Upper lobe of left lung (tissue), 6 donors: Measurements from ENCODE around the gene GUF1. TPM values are rescaled to one million over a fixed set of nuclear protein-coding genes. Genes with fewer than 3 reads are reported as not detected.

Experiments
- ATAC-seq, 2 donors: fragments of 200-7000 bp; cut with Tn5 transposase; one replicate each; pipeline ENCODE4 v1.9.1; 2022; ENCODE audit warnings: mild to moderate bottlenecking in 2 of 2, moderate library complexity in 2 of 2; ENCODE audit not compliant: low FRiP score in 2 of 2
- DNase-seq, 2 donors: peaks; one replicate each; pipeline ENCODE4 v3.0.0-alpha.2; 2019 to 2020
- H3K27ac ChIP-seq, 4 donors: fragments of 200-600 bp; sonication (generic); one replicate each; pipeline ENCODE4 v1.5.1; 2016 to 2019
- H3K27me3 ChIP-seq, 4 donors: fragments of 200-600 bp; sonication (generic); one replicate each; pipeline ENCODE4 v1.5.1; 2017 to 2019
- H3K36me3 ChIP-seq, 4 donors: fragments of 200-600 bp; sonication (generic); one replicate each; pipeline ENCODE4 v1.5.1; 2016 to 2019
- H3K4me1 ChIP-seq, 4 donors: fragments of 200-600 bp; sonication (generic); one replicate each; pipeline ENCODE4 v1.5.1; 2018 to 2019
- H3K4me3 ChIP-seq, 4 donors: fragments of 200-600 bp; sonication (generic); one replicate each; pipeline ENCODE4 v1.5.1; 2017 to 2019; ENCODE audit warnings: mild to moderate bottlenecking in 2 of 4, moderate library complexity in 1 of 4
- H3K9me3 ChIP-seq, 4 donors: fragments of 200-600 bp; sonication (generic); one replicate each; pipeline ENCODE4 v1.5.1; 2018 to 2019
- CTCF ChIP-seq, 6 experiments: fragments of 450-650 bp in 4 of 6; fragments of 200-600 bp in 2 of 6; sonication (generic) in 2 of 6; IDR thresholded peaks; one replicate each; pipeline ENCODE4 v1.5.1; 2016 to 2019; ENCODE audit warnings: antibody characterized with exemption in 6 of 6
- EP300 ChIP-seq, 4 donors: sonication (generic); formaldehyde crosslinking; IDR thresholded peaks; one replicate each; pipeline ENCODE4 v1.5.1; 2017; ENCODE audit warnings: antibody characterized with exemption in 4 of 4, control low read depth in 2 of 4
- POLR2A ChIP-seq, 4 donors: fragments of 450-650 bp; IDR thresholded peaks; one replicate each; pipeline ENCODE4 v1.5.1; 2016 to 2017; ENCODE audit warnings: antibody characterized with exemption in 4 of 4, mild to moderate bottlenecking in 2 of 4
- POLR2AphosphoS5 ChIP-seq, 2 donors: sonication (generic); formaldehyde crosslinking; IDR thresholded peaks; one replicate each; pipeline ENCODE4 v1.5.1; 2017; ENCODE audit warnings: antibody characterized with exemption in 2 of 2
- WGBS, 2 donors: methylation state at CpG; one replicate each; pipeline ENCODE4 v1.1.5; 2017 to 2018; 5-methylcytosine and 5-hydroxymethylcytosine counted together
- total RNA-seq, 6 donors: library from RNA; depleted of rRNA in 4 of 6; stranded (reverse); fragments of >200 nt in 4 of 6; gene quantifications; one replicate each; pipeline versions ENCODE4 v1.1.0 to v1.2.1, GENCODE V29; 2016 to 2021
- donor health status: DM: no; HTN: no; CAD: no; lungs with moderate emphysema.
- donor health status: DM: no; HTN: yes; CAD: no; lungs with severe emphysema.

GUF1 gene
- total RNA-seq, 6 donors from 2014 or later = 11.3 to 24.4 (median 14.2) TPM

GRCh38 chr4:44716597-44716996 lies 38.4 kb downstream of the GUF1 start:
- Histone ChIP-seq H3K27me3 (no peaks in the 10 kb centered on the region), H3K9me3 (no peaks in the 10 kb centered on the region), H3K4me1 (peaks cover 0 to 5% (median 0%) of the 10 kb centered on the region in 4 donors), H3K36me3 (peaks cover 0 to 13% (median 0%) of the 10 kb centered on the region in 4 donors), H3K27ac (no peak overlapping the region), H3K4me3 (no peak overlapping the region)
- ATAC-seq (no peak), DNase-seq (no peak)
- TF ChIP-seq POLR2A (IDR thresholded peaks at IDR 0.05) = no peak
- TF ChIP-seq POLR2AphosphoS5 (IDR thresholded peaks at IDR 0.05) = no peak
- no peak for TF ChIP-seq EP300 (IDR thresholded peaks at IDR 0.05)
- no peak for TF ChIP-seq CTCF (IDR thresholded peaks at IDR 0.05)
- WGBS, 2 donors = 71 to 79% methylated on average over 5 of the region's 5 CpGs

DNA sequence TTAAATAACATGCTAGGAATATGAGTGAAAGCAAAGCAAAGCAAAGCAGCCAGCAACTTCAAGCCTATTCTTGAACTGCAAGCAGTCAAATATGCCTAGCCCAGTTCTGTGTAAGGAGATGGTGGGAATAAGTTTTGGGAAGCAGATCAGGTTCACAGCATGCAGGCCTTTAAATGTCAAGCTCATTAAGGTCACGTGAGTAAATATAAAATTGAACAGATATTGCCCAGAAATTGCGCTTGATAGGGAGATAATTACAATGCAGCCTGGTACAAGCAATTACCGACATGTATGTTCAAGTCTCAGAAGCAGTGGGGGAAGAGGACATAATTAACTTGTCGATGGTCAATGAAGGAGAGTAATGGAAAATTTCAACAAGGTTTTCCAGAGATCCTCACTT lies 42.2 kb downstream of the GUF1 start:
- Histone ChIP-seq H3K4me1 (peaks cover 5 to 13% (median 8%) of the 10 kb centered on the region in 4 donors), H3K27me3 (no peaks in the 10 kb centered on the region), H3K4me3 (no peak overlapping the region), H3K9me3 (no peaks in the 10 kb centered on the region), H3K27ac (no peak overlapping the region), H3K36me3 (no peaks in the 10 kb centered on the region)
- no peak for TF ChIP-seq EP300 (IDR thresholded peaks at IDR 0.05)
- TF ChIP-seq POLR2A (IDR thresholded peaks at IDR 0.05) = no peak
- TF ChIP-seq CTCF (IDR thresholded peaks at IDR 0.05) = no peak
- no peak for TF ChIP-seq POLR2AphosphoS5 (IDR thresholded peaks at IDR 0.05)
- ATAC-seq (no peak), DNase-seq (no peak)
- 95 to 97% methylated on average over 4 of the region's 4 CpGs for WGBS, 2 donors

GRCh38 chr4:44722001-44722400 lies 43.8 kb downstream of the GUF1 start:
- 92 to 99% methylated on average over 3 of the region's 3 CpGs for WGBS, 2 donors
- ATAC-seq = no peak
- peaks cover 6 to 14% (median 13%) of the 10 kb centered on the region in 4 donors for H3K4me1 ChIP-seq
- H3K4me3 ChIP-seq = no peak overlapping the region
- H3K36me3 ChIP-seq = no peaks in the 10 kb centered on the region
- H3K27me3 ChIP-seq = no peaks in the 10 kb centered on the region
- no peak for TF ChIP-seq CTCF (IDR thresholded peaks at IDR 0.05)
- TF ChIP-seq EP300 (IDR thresholded peaks at IDR 0.05) = no peak
- TF ChIP-seq POLR2AphosphoS5 (IDR thresholded peaks at IDR 0.05) = no peak
- TF ChIP-seq POLR2A (IDR thresholded peaks at IDR 0.05) = no peak
- no peaks in the 10 kb centered on the region for H3K9me3 ChIP-seq
- H3K27ac ChIP-seq = no peak overlapping the region
- DNase-seq = no peak

- Histone ChIP-seq H3K27me3 (no peaks in the 10 kb centered on the region), H3K4me3 (peak overlapping the region in 3 of 4 donors; percentile 75 to 96 (median 87)), H3K27ac (peak overlapping the region in 1 of 4 donors; percentile 82), H3K36me3 (no peaks in the 10 kb centered on the region), H3K9me3 (no peaks in the 10 kb centered on the region), H3K4me1 (peaks cover 6 to 18% (median 11%) of the 10 kb centered on the region in 4 donors)
- 52 to 56% methylated on average over 6 of the region's 6 CpGs for WGBS, 2 donors
- ATAC-seq = no peak
- TF ChIP-seq POLR2AphosphoS5 (IDR thresholded peaks at IDR 0.05) (no peak), EP300 (IDR thresholded peaks at IDR 0.05) (no peak), CTCF (IDR thresholded peaks at IDR 0.05) (no peak), POLR2A (IDR thresholded peaks at IDR 0.05) (no peak)
- DNase-seq = no peak
Observed at GRCh38 chr4:44725166-44725565, 46.9 kb downstream of the GUF1 start.

DNA sequence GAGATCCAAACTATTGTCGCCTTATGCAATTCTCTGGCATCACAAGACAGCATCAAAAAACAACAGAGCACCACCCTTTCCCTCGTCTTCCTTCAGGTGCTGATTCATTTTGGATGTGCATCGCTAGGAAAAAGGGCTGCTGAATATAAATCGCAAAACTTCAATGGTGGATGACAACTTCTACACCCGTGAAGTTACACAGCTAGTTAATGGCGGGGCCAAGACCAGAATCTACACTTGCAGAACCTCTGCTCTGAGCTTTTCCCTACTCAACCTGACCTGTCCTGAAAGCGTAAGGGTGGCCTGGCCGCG lies 47.5 kb downstream of the GUF1 start:
- Histone ChIP-seq H3K4me3 (peak overlapping the region; percentile 54 to 96 (median 81)), H3K4me1 (peaks cover 6 to 18% (median 11%) of the 10 kb centered on the region in 4 donors), H3K9me3 (no peaks in the 10 kb centered on the region), H3K36me3 (no peaks in the 10 kb centered on the region), H3K27me3 (no peaks in the 10 kb centered on the region), H3K27ac (peak overlapping the region; percentile 82 to 90 (median 86))
- WGBS, 2 donors = 2 to 4% methylated on average over 6 to 9 of the region's 9 CpGs
- ATAC-seq = peak in 1 of 2 donors; percentile 45
- TF ChIP-seq EP300 (IDR thresholded peaks at IDR 0.05) (no peak), POLR2A (IDR thresholded peaks at IDR 0.05) (no peak), POLR2AphosphoS5 (IDR thresholded peaks at IDR 0.05) (no peak), CTCF (IDR thresholded peaks at IDR 0.05) (no peak)
- no peak for DNase-seq
